B cell (primary cell): ENCODE results near the gene TSPAN9.

Source experiments
- EZH2 ChIP-seq: IDR thresholded peaks from 2 replicates; pipeline ENCODE4 v1.6.1; 2012; ENCODE audit warnings: borderline replicate concordance, low read depth, mild to moderate bottlenecking, moderate library complexity, low read length; ENCODE audit not compliant: insufficient read depth, poor library complexity, severe bottlenecking
- TF ChIP-seq, protein P1 (sequence below): fragments of 200-600 bp; IDR thresholded peaks from one replicate; pipeline ENCODE4 v1.8.0; 2022; ENCODE audit warnings: antibody characterized with exemption, mild to moderate bottlenecking

DNA sequence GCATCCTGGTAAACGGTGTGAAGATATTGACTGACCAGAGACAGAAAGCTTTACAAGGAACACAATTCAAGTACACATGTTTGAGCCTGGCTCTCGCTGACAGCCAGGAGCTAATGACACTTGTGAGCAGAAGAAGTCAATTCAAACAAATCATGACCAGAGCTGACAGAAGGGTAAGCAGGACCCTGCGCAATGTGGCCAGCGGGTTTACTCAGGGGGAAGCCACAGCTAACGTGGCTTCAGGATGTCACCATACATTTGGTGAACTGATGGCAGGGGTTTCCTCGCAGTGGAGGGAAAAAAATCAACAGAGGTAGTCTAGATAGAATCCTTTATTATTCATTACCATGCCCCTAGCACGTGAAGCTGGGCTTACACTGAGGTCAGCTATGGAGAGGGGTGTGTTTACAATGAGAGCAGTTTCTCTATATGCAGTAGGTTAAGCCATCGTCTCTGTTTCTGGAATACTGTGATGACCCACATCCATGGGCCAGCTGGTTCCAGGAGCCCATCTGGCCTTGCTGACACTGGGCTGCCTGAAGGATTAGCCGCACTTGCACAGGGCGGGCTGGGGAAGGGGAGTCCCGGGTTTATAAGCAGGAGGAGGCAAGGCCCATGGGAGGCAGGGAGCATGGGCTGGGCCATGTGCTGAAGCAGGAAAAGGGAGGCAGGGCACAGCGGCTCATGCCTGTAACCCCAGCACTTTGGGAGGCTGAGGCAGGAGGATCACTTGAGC, 215.7 kb downstream of the TSPAN9 start:
- TF ChIP-seq, protein P1, sequence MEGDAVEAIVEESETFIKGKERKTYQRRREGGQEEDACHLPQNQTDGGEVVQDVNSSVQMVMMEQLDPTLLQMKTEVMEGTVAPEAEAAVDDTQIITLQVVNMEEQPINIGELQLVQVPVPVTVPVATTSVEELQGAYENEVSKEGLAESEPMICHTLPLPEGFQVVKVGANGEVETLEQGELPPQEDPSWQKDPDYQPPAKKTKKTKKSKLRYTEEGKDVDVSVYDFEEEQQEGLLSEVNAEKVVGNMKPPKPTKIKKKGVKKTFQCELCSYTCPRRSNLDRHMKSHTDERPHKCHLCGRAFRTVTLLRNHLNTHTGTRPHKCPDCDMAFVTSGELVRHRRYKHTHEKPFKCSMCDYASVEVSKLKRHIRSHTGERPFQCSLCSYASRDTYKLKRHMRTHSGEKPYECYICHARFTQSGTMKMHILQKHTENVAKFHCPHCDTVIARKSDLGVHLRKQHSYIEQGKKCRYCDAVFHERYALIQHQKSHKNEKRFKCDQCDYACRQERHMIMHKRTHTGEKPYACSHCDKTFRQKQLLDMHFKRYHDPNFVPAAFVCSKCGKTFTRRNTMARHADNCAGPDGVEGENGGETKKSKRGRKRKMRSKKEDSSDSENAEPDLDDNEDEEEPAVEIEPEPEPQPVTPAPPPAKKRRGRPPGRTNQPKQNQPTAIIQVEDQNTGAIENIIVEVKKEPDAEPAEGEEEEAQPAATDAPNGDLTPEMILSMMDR = no peak
- no peak for TF ChIP-seq EZH2
